Suprapubic skin (tissue), 4 donors: ENCODE measurements around the gene PRRG1. TPM values are rescaled to one million over a fixed set of nuclear protein-coding genes. Genes with fewer than 3 reads are reported as not detected.
"Not testable (repeated sequence)": the region's sequence is repeated elsewhere in the genome, so short reads cannot be mapped to it uniquely, and the experiment has no call there.

Source experiments
- DNase-seq, 2 donors: peaks; one replicate each; pipeline ENCODE4 v3.0.0-alpha.2; 2019; ENCODE audit warnings: low spot score in 2 of 2
- H3K27ac ChIP-seq: fragments of 200-600 bp; sonication (generic); one replicate; pipeline ENCODE4 v1.5.1; 2019
- H3K27me3 ChIP-seq: fragments of 200-600 bp; sonication (generic); one replicate; pipeline ENCODE4 v1.5.1; 2019
- H3K36me3 ChIP-seq: fragments of 200-600 bp; sonication (generic); one replicate; pipeline ENCODE4 v1.5.1; 2019
- H3K4me1 ChIP-seq: fragments of 200-600 bp; sonication (generic); one replicate; pipeline ENCODE4 v1.5.1; 2019
- H3K4me3 ChIP-seq: fragments of 200-600 bp; sonication (generic); one replicate; pipeline ENCODE4 v1.5.1; 2019; ENCODE audit warnings: mild to moderate bottlenecking
- H3K9me3 ChIP-seq: fragments of 200-600 bp; sonication (generic); one replicate; pipeline ENCODE4 v1.5.1; 2019
- EP300 ChIP-seq: sonication (generic); formaldehyde crosslinking; IDR thresholded peaks from one replicate; pipeline ENCODE4 v1.6.1; 2017; ENCODE audit warnings: antibody characterized with exemption
- POLR2A ChIP-seq, 2 donors: fragments of 450-650 bp; IDR thresholded peaks; one replicate each; pipeline ENCODE4 v1.6.1; 2017; ENCODE audit warnings: antibody characterized with exemption in 2 of 2, mild to moderate bottlenecking in 2 of 2, moderate library complexity in 2 of 2
- POLR2AphosphoS5 ChIP-seq, 3 donors: sonication (generic); formaldehyde crosslinking; IDR thresholded peaks; one replicate each; pipeline ENCODE4 v1.6.1; 2017; ENCODE audit warnings: antibody characterized with exemption in 3 of 3
- WGBS: methylation state at CpG from one replicate; pipeline ENCODE4 v1.1.5; 2018; 5-methylcytosine and 5-hydroxymethylcytosine counted together
- total RNA-seq, 4 donors: library from RNA; depleted of rRNA; stranded (reverse); fragments of >200 nt; gene quantifications; one replicate each; pipeline ENCODE4 v1.1.0, GENCODE V29; 2016
- TF ChIP-seq, protein P1 (sequence below), 2 donors: fragments of 200-600 bp in 1 of 2; fragments of 450-650 bp in 1 of 2; sonication (generic) in 1 of 2; IDR thresholded peaks; one replicate each; pipeline ENCODE4 v1.5.1; 2016 to 2019; ENCODE audit warnings: antibody characterized with exemption in 2 of 2, mild to moderate bottlenecking in 1 of 2, moderate library complexity in 1 of 2

Gene PRRG1
- total RNA-seq, 4 donors from 2014 or later = 3.8 to 7.1 (median 5.1) TPM

GRCh38 chrX:37425370-37425769 is 76.2 kb downstream of the PRRG1 start:
- H3K27me3 ChIP-seq = no peaks in the 10 kb centered on the region
- no peaks in the 10 kb centered on the region for H3K36me3 ChIP-seq
- H3K4me1 ChIP-seq = no peaks in the 10 kb centered on the region
- no peaks in the 10 kb centered on the region for H3K9me3 ChIP-seq
- H3K4me3 ChIP-seq = no peak overlapping the region
- no peak for DNase-seq
- H3K27ac ChIP-seq = no peak overlapping the region
- 95% methylated on average over 1 of the region's 1 CpG for WGBS
- TF ChIP-seq, protein P1, sequence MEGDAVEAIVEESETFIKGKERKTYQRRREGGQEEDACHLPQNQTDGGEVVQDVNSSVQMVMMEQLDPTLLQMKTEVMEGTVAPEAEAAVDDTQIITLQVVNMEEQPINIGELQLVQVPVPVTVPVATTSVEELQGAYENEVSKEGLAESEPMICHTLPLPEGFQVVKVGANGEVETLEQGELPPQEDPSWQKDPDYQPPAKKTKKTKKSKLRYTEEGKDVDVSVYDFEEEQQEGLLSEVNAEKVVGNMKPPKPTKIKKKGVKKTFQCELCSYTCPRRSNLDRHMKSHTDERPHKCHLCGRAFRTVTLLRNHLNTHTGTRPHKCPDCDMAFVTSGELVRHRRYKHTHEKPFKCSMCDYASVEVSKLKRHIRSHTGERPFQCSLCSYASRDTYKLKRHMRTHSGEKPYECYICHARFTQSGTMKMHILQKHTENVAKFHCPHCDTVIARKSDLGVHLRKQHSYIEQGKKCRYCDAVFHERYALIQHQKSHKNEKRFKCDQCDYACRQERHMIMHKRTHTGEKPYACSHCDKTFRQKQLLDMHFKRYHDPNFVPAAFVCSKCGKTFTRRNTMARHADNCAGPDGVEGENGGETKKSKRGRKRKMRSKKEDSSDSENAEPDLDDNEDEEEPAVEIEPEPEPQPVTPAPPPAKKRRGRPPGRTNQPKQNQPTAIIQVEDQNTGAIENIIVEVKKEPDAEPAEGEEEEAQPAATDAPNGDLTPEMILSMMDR (IDR thresholded peaks at IDR 0.05) = no peak

GRCh38 chrX:37428962-37429361 is 79.8 kb downstream of the PRRG1 start:
- not testable (repeated sequence) for H3K36me3 ChIP-seq, H3K27me3 ChIP-seq, H3K4me3 ChIP-seq, H3K9me3 ChIP-seq, DNase-seq, H3K27ac ChIP-seq, H3K4me1 ChIP-seq
- WGBS = 63% methylated on average over 2 of the region's 2 CpGs

- H3K9me3 ChIP-seq = no peaks in the 10 kb centered on the region
- no peak overlapping the region for H3K27ac ChIP-seq
- DNase-seq = no peak
- TF ChIP-seq, protein P1 (IDR thresholded peaks at IDR 0.05) = no peak
- TF ChIP-seq POLR2AphosphoS5 (IDR thresholded peaks at IDR 0.05) (no peak), EP300 (no peak), POLR2A (IDR thresholded peaks at IDR 0.05) (no peak)
- H3K4me1 ChIP-seq = no peaks in the 10 kb centered on the region
- H3K27me3 ChIP-seq = no peaks in the 10 kb centered on the region
- 92% methylated on average over 1 of the region's 1 CpG for WGBS
- no peak overlapping the region for H3K4me3 ChIP-seq
- no peaks in the 10 kb centered on the region for H3K36me3 ChIP-seq
These were observed 85.2 kb downstream of the PRRG1 start for GRCh38 chrX:37434362-37434761.

GRCh38 chrX:37437160-37437559 is 88.0 kb downstream of the PRRG1 start:
- H3K27ac ChIP-seq = no peak overlapping the region
- no peaks in the 10 kb centered on the region for H3K27me3 ChIP-seq
- DNase-seq = no peak
- H3K36me3 ChIP-seq = no peaks in the 10 kb centered on the region
- no peak overlapping the region for H3K4me3 ChIP-seq
- TF ChIP-seq POLR2A (IDR thresholded peaks at IDR 0.05) = no peak
- no peak for TF ChIP-seq EP300
- TF ChIP-seq, protein P1 (IDR thresholded peaks at IDR 0.05) = no peak
- TF ChIP-seq POLR2AphosphoS5 (IDR thresholded peaks at IDR 0.05) = no peak
- H3K4me1 ChIP-seq = no peaks in the 10 kb centered on the region
- H3K9me3 ChIP-seq = no peaks in the 10 kb centered on the region
- 82% methylated on average over 1 of the region's 1 CpG for WGBS

- TF ChIP-seq POLR2AphosphoS5 (IDR thresholded peaks at IDR 0.05) = no peak
- TF ChIP-seq, protein P1 (IDR thresholded peaks at IDR 0.05) = no peak
- no peak for TF ChIP-seq EP300
- no peak for TF ChIP-seq POLR2A (IDR thresholded peaks at IDR 0.05)
- Histone ChIP-seq H3K4me1 (no peaks in the 10 kb centered on the region), H3K27ac (no peak overlapping the region), H3K36me3 (no peaks in the 10 kb centered on the region), H3K4me3 (no peak overlapping the region), H3K27me3 (no peaks in the 10 kb centered on the region), H3K9me3 (no peaks in the 10 kb centered on the region)
- WGBS = 91% methylated on average over 16 of the region's 16 CpGs
- no peak for DNase-seq
These were observed 92.2 kb downstream of the PRRG1 start for GRCh38 chrX:37441377-37441776.

DNA sequence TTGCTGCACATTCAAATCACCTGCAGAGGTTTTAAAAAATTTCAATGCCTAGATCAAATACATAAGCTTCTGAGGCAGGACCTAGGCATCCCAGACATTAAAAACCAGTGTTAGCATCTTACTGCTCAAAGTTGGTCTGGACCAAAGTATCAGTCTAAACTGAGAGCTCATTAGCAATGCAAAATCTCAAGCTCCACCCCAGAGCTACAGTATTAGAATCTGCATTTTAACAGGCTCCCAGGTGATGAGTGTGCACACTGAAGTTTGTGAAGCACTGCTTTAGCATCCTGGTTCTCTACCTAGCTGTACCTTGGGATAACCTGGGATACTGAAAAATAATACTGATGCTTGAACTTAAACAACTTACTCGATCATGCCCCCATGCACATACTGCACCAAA is 96.0 kb downstream of the PRRG1 start:
- Histone ChIP-seq H3K4me1 (no peaks in the 10 kb centered on the region), H3K27me3 (no peaks in the 10 kb centered on the region), H3K36me3 (no peaks in the 10 kb centered on the region), H3K4me3 (no peak overlapping the region), H3K9me3 (no peaks in the 10 kb centered on the region), H3K27ac (no peak overlapping the region)
- 61% methylated on average over 1 of the region's 1 CpG for WGBS
- no peak for DNase-seq
- TF ChIP-seq POLR2A (IDR thresholded peaks at IDR 0.05) = no peak
- TF ChIP-seq, protein P1 (IDR thresholded peaks at IDR 0.05) = no peak
- no peak for TF ChIP-seq POLR2AphosphoS5 (IDR thresholded peaks at IDR 0.05)
- no peak for TF ChIP-seq EP300
